AG09319 (cell line): ENCODE measurements around the gene EYS.

ENCODE experiments used
- DNase-seq: peaks from one replicate; pipeline ENCODE4 v3.0.0-alpha.2; 2010; ENCODE audit warnings: low read depth; ENCODE audit errors: extremely low read depth
- CTCF ChIP-seq: IDR thresholded peaks from 2 replicates; pipeline ENCODE4 v1.5.1; 2011; ENCODE audit warnings: low read depth, mild to moderate bottlenecking, inconsistent platforms, low read length, moderate library complexity

The EYS gene

GRCh38 chr6:64081453-64081852 lies 1625.6 kb downstream of the EYS start:
- TF ChIP-seq CTCF = no peak
- no peak for DNase-seq

GRCh38 chr6:64074981-64075380 lies 1632.0 kb downstream of the EYS start:
- no peak for TF ChIP-seq CTCF
- no peak for DNase-seq

GRCh38 chr6:64072686-64073085 lies 1634.3 kb downstream of the EYS start:
- no peak for DNase-seq
- no peak for TF ChIP-seq CTCF

- DNase-seq = no peak
- no peak for TF ChIP-seq CTCF
Observed at GRCh38 chr6:64064919-64065318, 1642.1 kb downstream of the EYS start.

- no peak for TF ChIP-seq CTCF
- DNase-seq = no peak
Observed at GRCh38 chr6:64062960-64063683, 1643.9 kb downstream of the EYS start.

GRCh38 chr6:64054861-64055260 lies 1652.2 kb downstream of the EYS start:
- no peak for TF ChIP-seq CTCF
- DNase-seq = no peak

- no peak for DNase-seq
- TF ChIP-seq CTCF = no peak
Observed at GRCh38 chr6:64050590-64050989, 1656.4 kb downstream of the EYS start.
